ENCODE measurements around the gene D2HGDH. TPM values are rescaled to one million over a fixed set of nuclear protein-coding genes. Genes with fewer than 3 reads are reported as not detected.

The D2HGDH gene
- total RNA-seq, 1 experiment from 2014 or later: 46.3 TPM

GRCh38 chr2:241702155-241703031 is 32.0 kb upstream of the D2HGDH start (continued):
- TF ChIP-seq REST (IDR thresholded peaks at IDR 0.05; ENCODE audit: low read depth) (no peak), SIN3A (IDR thresholded peaks at IDR 0.05; ENCODE audit: low read depth) (no peak), ELF1 (IDR thresholded peaks at IDR 0.05; ENCODE audit: borderline replicate concordance, low read depth) (no peak), SP1 (IDR thresholded peaks at IDR 0.05; ENCODE audit: low read depth) (peak; percentile 15), EGR1 (IDR thresholded peaks at IDR 0.05; ENCODE audit: low read depth) (peak; percentile 85), CEBPB (IDR thresholded peaks at IDR 0.05; ENCODE audit: low read depth) (no peak), ZFX (IDR thresholded peaks at IDR 0.05) (peak; percentile 20; the same call in 1 of the 2 replicates), CTCF (IDR thresholded peaks at IDR 0.05 in 2 of 3, conservative IDR thresholded peaks at IDR 0.05 in 1 of 3; ENCODE audit: borderline replicate concordance in 1 of 3, insufficient read depth in 1 of 3, low read depth in 2 of 3, low read length in 2 of 3) (peak; percentile 49 to 61 (median 58)), TCF7L2 (IDR thresholded peaks at IDR 0.05; ENCODE audit: borderline replicate concordance, extremely low read depth, insufficient read depth, insufficient read length) (no peak), CBX3 (IDR thresholded peaks at IDR 0.05; ENCODE audit: low read depth) (no peak), JUND (IDR thresholded peaks at IDR 0.05) (no peak)
